ENCODE measurements around the gene SFTPA1.
"Not testable (repeated sequence)": the region's sequence is repeated elsewhere in the genome, so short reads cannot be mapped to it uniquely, and the experiment has no call there.

The SFTPA1 gene

DNA sequence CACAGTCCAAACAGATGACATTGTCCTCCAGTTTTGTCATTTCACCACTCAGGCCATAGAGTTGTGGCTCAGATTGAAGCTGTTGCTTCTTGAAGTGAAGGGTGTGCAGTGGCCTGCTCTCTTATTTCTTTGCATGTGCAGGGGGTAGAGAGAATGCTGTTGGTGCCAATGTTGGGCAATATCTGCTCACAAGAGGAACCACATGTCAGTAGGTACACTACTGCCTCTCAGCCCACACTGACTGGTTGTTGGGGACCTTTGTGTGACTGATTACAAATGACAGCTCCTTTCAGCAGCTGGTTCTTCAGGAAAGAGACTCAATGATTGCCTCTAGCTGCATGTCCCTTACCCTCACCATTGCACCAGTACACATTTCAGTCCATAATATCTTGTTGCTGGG lies 21.9 kb upstream of the SFTPA1 start:
- no peak overlapping the region for H3K4me3 ChIP-seq (ENCODE audit: low read depth, low read length)
- H3K36me3 ChIP-seq: no peaks in the 10 kb centered on the region
- no peak overlapping the region for H3K27ac ChIP-seq

DNA sequence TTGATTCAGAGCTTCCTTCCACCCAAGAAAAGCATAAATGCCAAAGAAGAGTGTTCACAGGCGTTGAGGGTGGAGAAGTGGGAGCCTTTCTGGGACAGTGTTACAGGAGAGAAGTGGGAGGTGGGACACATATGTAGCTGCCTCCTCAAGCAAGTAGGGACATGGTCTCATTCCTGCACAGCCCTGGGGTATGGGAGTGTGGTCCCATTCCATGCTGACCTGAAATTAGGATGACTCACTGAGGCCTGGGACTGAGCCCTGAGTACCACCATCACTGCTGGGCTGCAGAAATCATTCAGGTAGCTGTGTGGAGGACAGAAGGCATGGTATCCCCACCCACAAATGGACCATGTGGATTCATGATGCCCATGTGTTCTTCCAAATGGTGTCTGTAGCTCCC lies 17.4 kb upstream of the SFTPA1 start:
- Histone ChIP-seq H3K27me3 (ENCODE audit: insufficient read depth, low read depth, severe bottlenecking) (no peaks in the 10 kb centered on the region), H3K9me3 (ENCODE audit: severe bottlenecking) (peaks cover 6% of the 10 kb centered on the region), H3K36me3 (no peaks in the 10 kb centered on the region), H3K27ac (no peak overlapping the region), H3K4me3 (ENCODE audit: low read depth, low read length) (no peak overlapping the region)
- no peak for DNase-seq
- TF ChIP-seq, protein P1, sequence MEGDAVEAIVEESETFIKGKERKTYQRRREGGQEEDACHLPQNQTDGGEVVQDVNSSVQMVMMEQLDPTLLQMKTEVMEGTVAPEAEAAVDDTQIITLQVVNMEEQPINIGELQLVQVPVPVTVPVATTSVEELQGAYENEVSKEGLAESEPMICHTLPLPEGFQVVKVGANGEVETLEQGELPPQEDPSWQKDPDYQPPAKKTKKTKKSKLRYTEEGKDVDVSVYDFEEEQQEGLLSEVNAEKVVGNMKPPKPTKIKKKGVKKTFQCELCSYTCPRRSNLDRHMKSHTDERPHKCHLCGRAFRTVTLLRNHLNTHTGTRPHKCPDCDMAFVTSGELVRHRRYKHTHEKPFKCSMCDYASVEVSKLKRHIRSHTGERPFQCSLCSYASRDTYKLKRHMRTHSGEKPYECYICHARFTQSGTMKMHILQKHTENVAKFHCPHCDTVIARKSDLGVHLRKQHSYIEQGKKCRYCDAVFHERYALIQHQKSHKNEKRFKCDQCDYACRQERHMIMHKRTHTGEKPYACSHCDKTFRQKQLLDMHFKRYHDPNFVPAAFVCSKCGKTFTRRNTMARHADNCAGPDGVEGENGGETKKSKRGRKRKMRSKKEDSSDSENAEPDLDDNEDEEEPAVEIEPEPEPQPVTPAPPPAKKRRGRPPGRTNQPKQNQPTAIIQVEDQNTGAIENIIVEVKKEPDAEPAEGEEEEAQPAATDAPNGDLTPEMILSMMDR (IDR thresholded peaks at IDR 0.05; ENCODE audit: low read depth, low read length): no peak

More for the DNA sequence above, 21.9 kb upstream of the SFTPA1 start:
- Histone ChIP-seq H3K9me3 (ENCODE audit: severe bottlenecking) (no peaks in the 10 kb centered on the region), H3K27me3 (ENCODE audit: insufficient read depth, low read depth, severe bottlenecking) (no peaks in the 10 kb centered on the region)
- no peak for DNase-seq
- TF ChIP-seq, protein P1 (IDR thresholded peaks at IDR 0.05; ENCODE audit: low read depth, low read length): no peak

DNA sequence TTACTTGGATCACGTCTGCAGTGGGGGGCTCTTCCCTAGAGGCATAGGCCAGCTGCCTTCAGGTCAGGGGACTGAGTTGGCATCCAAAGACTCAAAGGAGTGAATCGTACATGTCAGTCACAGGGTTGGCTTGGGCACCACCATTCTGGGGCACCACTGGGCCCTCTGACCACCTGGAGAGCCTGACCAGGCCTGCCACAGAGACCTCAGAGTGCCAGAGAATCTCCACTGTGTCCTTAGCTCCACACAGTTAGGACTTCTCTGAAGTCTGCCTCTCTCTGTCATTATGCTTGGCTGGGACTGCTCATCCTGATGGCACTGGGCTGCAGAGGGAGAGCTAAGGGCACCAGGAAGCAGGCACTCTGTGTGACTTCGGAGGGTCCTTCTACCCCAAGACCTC lies 16.2 kb upstream of the SFTPA1 start:
- not testable (repeated sequence) for H3K36me3 ChIP-seq; H3K27ac ChIP-seq; H3K9me3 ChIP-seq (ENCODE audit: severe bottlenecking); DNase-seq; H3K4me3 ChIP-seq (ENCODE audit: low read depth, low read length); H3K27me3 ChIP-seq (ENCODE audit: insufficient read depth, low read depth, severe bottlenecking)

- Histone ChIP-seq H3K4me3 (ENCODE audit: low read depth, low read length) (no peak overlapping the region), H3K9me3 (ENCODE audit: severe bottlenecking) (peaks cover 6% of the 10 kb centered on the region), H3K27me3 (ENCODE audit: insufficient read depth, low read depth, severe bottlenecking) (no peaks in the 10 kb centered on the region), H3K27ac (no peak overlapping the region), H3K36me3 (no peaks in the 10 kb centered on the region)
- TF ChIP-seq, protein P1 (IDR thresholded peaks at IDR 0.05; ENCODE audit: low read depth, low read length): no peak
- DNase-seq: no peak
Observed at GRCh38 chr10:79595510-79595909, 15.2 kb upstream of the SFTPA1 start.

GRCh38 chr10:79599644-79600043 lies 11.1 kb upstream of the SFTPA1 start:
- not testable (repeated sequence) for H3K27ac ChIP-seq

GRCh38 chr10:79601939-79602338 lies 8.8 kb upstream of the SFTPA1 start:
- TF ChIP-seq, protein P1 (IDR thresholded peaks at IDR 0.05; ENCODE audit: low read depth, low read length): no peak
- no peak for DNase-seq

More at GRCh38 chr10:79599644-79600043, 11.1 kb upstream of the SFTPA1 start:
- not testable (repeated sequence) for H3K4me3 ChIP-seq (ENCODE audit: low read depth, low read length); DNase-seq; H3K36me3 ChIP-seq; H3K27me3 ChIP-seq (ENCODE audit: insufficient read depth, low read depth, severe bottlenecking); H3K9me3 ChIP-seq (ENCODE audit: severe bottlenecking)

DNA sequence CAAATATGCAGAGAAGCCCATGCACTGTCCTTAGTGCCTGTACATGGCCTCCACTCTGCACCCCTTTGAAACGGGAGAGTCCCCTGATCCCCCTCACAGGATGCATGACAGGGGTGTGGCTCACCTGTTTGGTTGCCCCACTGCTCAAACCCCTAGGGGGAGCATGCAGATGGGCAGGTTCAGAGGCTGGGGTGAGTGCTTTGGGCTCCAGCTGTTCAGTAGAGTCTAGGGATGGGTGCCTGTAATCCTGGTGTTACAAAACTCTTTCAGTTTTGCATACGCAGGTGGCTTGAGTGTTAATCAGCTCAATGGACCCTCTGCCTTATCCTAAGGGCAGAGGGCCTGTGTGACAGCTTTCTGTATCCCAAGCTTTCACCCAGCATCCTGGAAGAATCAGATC lies 7.8 kb upstream of the SFTPA1 start:
- H3K27me3 ChIP-seq (ENCODE audit: insufficient read depth, low read depth, severe bottlenecking): no peaks in the 10 kb centered on the region

More at GRCh38 chr10:79601939-79602338, 8.8 kb upstream of the SFTPA1 start:
- Histone ChIP-seq H3K36me3 (no peaks in the 10 kb centered on the region), H3K27me3 (ENCODE audit: insufficient read depth, low read depth, severe bottlenecking) (no peaks in the 10 kb centered on the region), H3K27ac (no peak overlapping the region), H3K4me3 (ENCODE audit: low read depth, low read length) (no peak overlapping the region), H3K9me3 (ENCODE audit: severe bottlenecking) (peaks cover 4% of the 10 kb centered on the region)

More for the DNA sequence above, 7.8 kb upstream of the SFTPA1 start:
- no peak overlapping the region for H3K27ac ChIP-seq
- no peaks in the 10 kb centered on the region for H3K9me3 ChIP-seq (ENCODE audit: severe bottlenecking)
- no peaks in the 10 kb centered on the region for H3K36me3 ChIP-seq
- TF ChIP-seq, protein P1 (IDR thresholded peaks at IDR 0.05; ENCODE audit: low read depth, low read length): no peak
- no peak for DNase-seq
- no peak overlapping the region for H3K4me3 ChIP-seq (ENCODE audit: low read depth, low read length)

Data from WERI-Rb-1 (cell line).